Heart left ventricle (tissue), 16 donors: ENCODE results near the gene MYLK3. TPM values are rescaled to one million over a fixed set of nuclear protein-coding genes. Genes with fewer than 3 reads are reported as not detected.
A peak's percentile ranks its signal among the peaks of the same experiment; 100 is the strongest.

Experiments used
- ATAC-seq, 4 donors: fragments of 200-7000 bp; cut with Tn5 transposase; one replicate each; pipeline ENCODE4 v1.9.1; 2020 to 2022; ENCODE audit warnings: moderate library complexity in 4 of 4, mild to moderate bottlenecking in 3 of 4, moderate number of reproducible peaks in 1 of 4
- DNase-seq, 5 donors: peaks; one replicate each; pipeline ENCODE4 v3.0.0-alpha.2; 2020
- H3K27ac ChIP-seq, 12 donors: fragments of 200-600 bp; sonication (generic) in 4 of 12; one replicate each; pipeline versions ENCODE4 v1.5.0 to v1.8.0; 2016 to 2022; ENCODE audit warnings: mild to moderate bottlenecking in 2 of 12
- H3K27me3 ChIP-seq, 9 donors: fragments of 200-600 bp; sonication (generic) in 2 of 9; one replicate each; pipeline versions ENCODE4 v1.5.1 to v1.8.0; 2016 to 2022; ENCODE audit warnings: mild to moderate bottlenecking in 3 of 9
- H3K36me3 ChIP-seq, 9 donors: fragments of 200-600 bp; sonication (generic) in 2 of 9; one replicate each; pipeline versions ENCODE4 v1.5.0 to v1.8.0; 2018 to 2022; ENCODE audit warnings: mild to moderate bottlenecking in 2 of 9
- H3K4me1 ChIP-seq, 12 donors: fragments of 200-600 bp; sonication (generic) in 4 of 12; one replicate each; pipeline versions ENCODE4 v1.5.0 to v1.8.0; 2016 to 2022; ENCODE audit warnings: mild to moderate bottlenecking in 3 of 12
- H3K4me3 ChIP-seq, 12 donors: fragments of 200-600 bp; sonication (generic) in 4 of 12; one replicate each; pipeline versions ENCODE4 v1.5.0 to v1.8.0; 2017 to 2022; ENCODE audit warnings: mild to moderate bottlenecking in 9 of 12, moderate library complexity in 4 of 12
- H3K9me3 ChIP-seq, 12 donors: fragments of 200-600 bp; sonication (generic) in 4 of 12; one replicate each; pipeline versions ENCODE4 v1.5.0 to v1.8.0; 2016 to 2022; ENCODE audit warnings: mild to moderate bottlenecking in 1 of 12
- CTCF ChIP-seq, 12 donors: fragments of 200-600 bp; sonication (generic) in 4 of 12; IDR thresholded peaks; one replicate each; pipeline versions ENCODE4 v1.5.0 to v1.8.0; 2018 to 2022; ENCODE audit warnings: antibody characterized with exemption in 12 of 12, mild to moderate bottlenecking in 5 of 12
- POLR2A ChIP-seq, 2 donors: fragments of 450-650 bp; IDR thresholded peaks; one replicate each; pipeline ENCODE4 v1.6.1; 2017; ENCODE audit warnings: antibody characterized with exemption in 2 of 2, mild to moderate bottlenecking in 2 of 2, moderate library complexity in 2 of 2
- WGBS, 4 donors: extraction: QIAGEN DNeasy Blood & Tissue Kit in 2 of 4; methylation state at CpG; one replicate each; pipeline versions ENCODE4 v1.1.5 to v1.1.7; 2013 to 2018; 5-methylcytosine and 5-hydroxymethylcytosine counted together
- intact Hi-C, 10 donors: fragments of 100-400 bp; cut with DNase I; formaldehyde crosslinking; loops; one replicate each; pipeline versions ENCODE4 v1.11.1 to v1.14.2; 2022
- polyA plus RNA-seq, 2 donors: library from polyadenylated mRNA; stranded (reverse); fragments of 200-250 nt; gene quantifications; one replicate each; pipeline ENCODE4 v1.2.3, GENCODE V29; 2013
- total RNA-seq, 9 donors: library from RNA; depleted of rRNA in 2 of 9; stranded (reverse); fragments of >200 nt in 2 of 9; fragmentation: NEBNext Ultra II Directional in 3 of 9; extraction: Animal tissue kit (Norgen Biotek cat#: 25700) in 3 of 9; gene quantifications; one replicate each; pipeline versions ENCODE4 v1.1.0 to v1.2.4, GENCODE V29; 2016 to 2023
- donor health status: ischemic (EF 13 %, LVEDD 7.1; RV severe dilation, severe dysfunction).
- donor health status: healthy with polysubstance abuse.
- donor health status: DM: no; HTN: yes; CAD: no.
- donor health status: DM: no; HTN: no; CAD: no.
- donor health status: ischemic (EF 25% LVEDD 6.9; RV normal size, moderate dysfunction).
- donor health status: ischemic (EF 25% LVEDD 5.7; RV mildly dilated, moderate dysfunction).
- donor health status: healthy.
- donor health status: DM: yes; HTN: yes; CAD: no.
- donor health status: ischemic (EF 35%, LVEDD 5.7; RV mildly dilated, moderate dysfunction).
- donor health status: nonischemic (EF 11% LVEDD 7.7; RV severe dilation, severe dysfunction).
- donor health status: DM: yes; HTN: yes; CAD: no.
- donor health status: PGD.
- donor health status: ischemic (EF 29% LVEDD 5.4; RV normal size, mild dysfunction).
- donor health status: nonischemic (EF 23%, LVEDD 6.1; RV moderate dilation, normal function).

MYLK3 gene
- total and polyA plus RNA-seq, 11 donors, result 76.4 to 374 (median 231) TPM

DNA sequence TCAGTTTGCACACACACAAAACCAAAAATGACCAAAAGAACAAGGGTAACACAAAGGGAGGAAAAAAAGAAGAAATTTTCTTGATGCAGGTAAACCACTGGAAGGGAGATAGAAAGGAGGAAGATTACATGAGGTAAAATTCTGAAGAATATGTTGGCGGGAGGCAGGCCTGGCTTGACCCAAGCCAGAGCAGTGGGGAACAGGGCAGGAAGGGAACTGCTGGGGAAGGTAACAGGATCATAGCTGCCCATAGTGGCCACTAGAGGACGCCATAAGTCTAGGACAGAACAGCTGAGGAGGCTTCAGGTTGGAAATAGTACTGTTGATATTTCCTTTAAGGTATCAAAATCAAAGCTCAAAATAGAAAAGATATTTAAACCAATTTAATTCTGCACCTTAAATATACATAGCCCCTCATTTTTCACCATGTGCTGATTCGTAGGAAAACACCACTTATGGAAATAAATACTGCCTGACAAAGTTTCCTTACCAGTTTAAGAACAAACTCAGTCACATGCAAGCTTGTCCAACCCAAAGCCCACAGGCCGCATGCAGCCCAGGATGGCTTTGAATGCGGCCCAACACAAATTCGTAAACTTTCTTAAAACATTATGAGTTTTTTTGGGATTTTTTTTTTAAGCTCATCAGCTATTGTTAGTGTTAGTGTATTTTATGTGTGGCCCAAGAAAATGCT lies 74.7 kb downstream of the MYLK3 start:
- TF ChIP-seq CTCF (IDR thresholded peaks at IDR 0.05) (peak; percentile 83 to 94 (median 88)), POLR2A (IDR thresholded peaks at IDR 0.05) (no peak)
- no peaks in the 10 kb centered on the region for H3K27me3 ChIP-seq
- WGBS, 4 donors, result 56 to 58% (median 57%) methylated on average over 6 of the region's 6 CpGs
- no peaks in the 10 kb centered on the region for H3K9me3 ChIP-seq
- no peaks in the 10 kb centered on the region for H3K4me1 ChIP-seq
- H3K4me3 ChIP-seq, result no peak overlapping the region
- H3K36me3 ChIP-seq, result peaks cover 0 to 100% (median 100%) of the 10 kb centered on the region in 9 donors
- ATAC-seq, result peak; percentile 85 to 96 (median 93)
- intact Hi-C loops, result loop anchor here in 9 of 10 donors (2.0 to 10.0 kb wide), 7 partner anchors 127 to 291 kb away; no protein-coding TSS in a partner anchor
- DNase-seq, result peak in 3 of 5 donors; percentile 30 to 52 (median 42)
- H3K27ac ChIP-seq, result no peak overlapping the region

DNA sequence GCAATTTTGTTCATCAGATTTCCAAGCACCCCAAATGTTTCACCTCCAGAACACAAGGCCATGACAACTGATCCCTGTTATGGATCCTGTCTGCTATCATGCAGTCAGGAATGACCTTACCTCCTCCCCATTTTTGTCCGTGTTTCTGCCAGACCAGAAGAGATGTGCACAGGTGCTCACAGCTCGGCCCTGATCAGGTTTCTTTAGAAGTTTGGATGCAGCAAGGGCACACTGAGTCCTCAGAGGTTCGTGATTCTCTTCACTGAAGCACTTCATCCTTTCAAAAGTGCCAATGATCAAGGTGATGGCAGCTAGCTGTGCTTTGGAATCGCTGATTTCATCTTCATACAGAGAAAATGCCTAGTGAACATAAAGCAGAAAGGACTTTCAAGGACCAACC lies 86.0 kb downstream of the MYLK3 start:
- Histone ChIP-seq H3K4me1 (peaks cover 0 to 14% (median 0%) of the 10 kb centered on the region in 12 donors), H3K36me3 (peaks cover 0 to 100% (median 89%) of the 10 kb centered on the region in 9 donors), H3K27me3 (no peaks in the 10 kb centered on the region), H3K4me3 (no peak overlapping the region), H3K27ac (no peak overlapping the region), H3K9me3 (no peaks in the 10 kb centered on the region)
- DNase-seq (no peak), ATAC-seq (no peak)
- TF ChIP-seq CTCF (IDR thresholded peaks at IDR 0.05), result no peak
- TF ChIP-seq POLR2A (IDR thresholded peaks at IDR 0.05), result no peak
- 65 to 69% (median 66%) methylated on average over 4 of the region's 4 CpGs for WGBS, 4 donors
- intact Hi-C loops, result no loop called here

DNA sequence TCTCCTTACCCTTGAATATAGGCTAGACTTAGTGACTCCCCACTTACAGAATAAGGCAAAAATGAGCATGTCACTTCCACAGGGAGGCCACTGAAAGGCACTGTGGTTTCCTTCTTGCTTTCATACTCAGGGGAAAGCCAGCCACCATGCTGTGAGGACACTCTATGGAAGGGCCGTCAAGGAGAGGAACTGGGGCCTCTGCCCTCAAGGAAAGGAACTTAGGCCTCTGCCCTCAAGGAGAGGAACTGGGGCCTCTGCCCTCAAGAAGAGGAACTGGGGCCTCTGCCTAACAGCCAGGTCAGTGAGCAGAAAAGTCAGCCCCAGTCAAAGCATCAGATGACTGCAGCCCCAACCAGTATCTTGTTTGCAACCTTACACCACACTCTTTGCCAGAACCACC lies 89.2 kb downstream of the MYLK3 start:
- Histone ChIP-seq H3K4me3 (no peak overlapping the region), H3K9me3 (no peaks in the 10 kb centered on the region), H3K36me3 (peaks cover 0 to 76% (median 60%) of the 10 kb centered on the region in 9 donors), H3K4me1 (peaks cover 0 to 14% (median 0%) of the 10 kb centered on the region in 12 donors), H3K27me3 (no peaks in the 10 kb centered on the region), H3K27ac (peak overlapping the region in 1 of 12 donors; percentile 71)
- TF ChIP-seq POLR2A (IDR thresholded peaks at IDR 0.05) (no peak), CTCF (IDR thresholded peaks at IDR 0.05) (no peak)
- DNase-seq, result peak in 4 of 5 donors; percentile 22 to 58 (median 37)
- ATAC-seq, result peak in 3 of 4 donors; percentile 63 to 88 (median 75)
- intact Hi-C loops, result no loop called here
- 29 to 72% (median 61%) methylated on average over 1 of the region's 1 CpG for WGBS, 4 donors

Other genes starting within 250 kb of the MYLK3 start
- gene SHCBP1, start 127.0 kb downstream of the MYLK3 start, total RNA-seq, result 1 to 10 TPM in 3 of 9 donors, under 1 TPM in 6; 0.19 to 7.6 (median 0.76) TPM
- under 1 TPM; 0.28 to 0.57 TPM for gene SHCBP1, start 127.0 kb downstream of the MYLK3 start, polyA plus RNA-seq
- gene VPS35, start 59.2 kb downstream of the MYLK3 start, total RNA-seq, result 100 to 1,000 TPM in 2 of 9 donors, 10 to 100 TPM in 7; 49.1 to 118 (median 88.7) TPM
- gene VPS35, start 59.2 kb downstream of the MYLK3 start, polyA plus RNA-seq, result 10 to 100 TPM; 16.7 to 53.0 TPM
- gene ORC6, start 58.7 kb downstream of the MYLK3 start, total RNA-seq, result 1 to 10 TPM; 1.3 to 4.3 (median 2.5) TPM
- gene ORC6, start 58.7 kb downstream of the MYLK3 start, polyA plus RNA-seq, result 1 to 10 TPM; 1.4 to 3.2 TPM
- gene C16orf87, start 82.8 kb upstream of the MYLK3 start, total RNA-seq, result 10 to 100 TPM in 8 of 9 donors, 1 to 10 TPM in 1; 8.9 to 15.8 (median 13.6) TPM
- 10 to 100 TPM in 1 of 2 donors, 1 to 10 TPM in 1; 5.1 to 13.9 TPM for gene C16orf87, start 82.8 kb upstream of the MYLK3 start, polyA plus RNA-seq
- 10 to 100 TPM; 10.9 to 30.6 (median 15.3) TPM for gene GPT2, start 136.0 kb upstream of the MYLK3 start, total RNA-seq
- gene GPT2, start 136.0 kb upstream of the MYLK3 start, polyA plus RNA-seq, result 1 to 10 TPM; 8.5 to 9.0 TPM
- gene DNAJA2, start 225.3 kb upstream of the MYLK3 start, total RNA-seq, result 10 to 100 TPM; 58.5 to 92.6 (median 81.4) TPM
- 10 to 100 TPM; 46.5 to 67.7 TPM for gene DNAJA2, start 225.3 kb upstream of the MYLK3 start, polyA plus RNA-seq